Transverse colon (tissue), 4 donors: ENCODE results near the gene MAP4K1.

Experiments used
- POLR2A ChIP-seq: fragments of 450-650 bp; IDR thresholded peaks from one replicate; pipeline ENCODE4 v1.6.1; 2016; ENCODE audit warnings: antibody characterized with exemption, mild to moderate bottlenecking, moderate library complexity
- POLR2AphosphoS5 ChIP-seq, 3 donors: sonication (generic); formaldehyde crosslinking; IDR thresholded peaks; one replicate each; pipeline ENCODE4 v1.6.1; 2016; ENCODE audit warnings: antibody characterized with exemption in 3 of 3
- TF ChIP-seq, protein P1 (sequence below), 5 experiments: fragments of 200-600 bp in 3 of 5; fragments of 450-650 bp in 2 of 5; sonication (generic) in 3 of 5; IDR thresholded peaks; 1 replicate in 2 of 5; 2 replicates in 3 of 5; pipeline ENCODE4 v1.5.1; 2016 to 2017; ENCODE audit warnings: antibody characterized with exemption in 5 of 5, inconsistent platforms in 3 of 5, mild to moderate bottlenecking in 2 of 5, moderate library complexity in 1 of 5

DNA sequence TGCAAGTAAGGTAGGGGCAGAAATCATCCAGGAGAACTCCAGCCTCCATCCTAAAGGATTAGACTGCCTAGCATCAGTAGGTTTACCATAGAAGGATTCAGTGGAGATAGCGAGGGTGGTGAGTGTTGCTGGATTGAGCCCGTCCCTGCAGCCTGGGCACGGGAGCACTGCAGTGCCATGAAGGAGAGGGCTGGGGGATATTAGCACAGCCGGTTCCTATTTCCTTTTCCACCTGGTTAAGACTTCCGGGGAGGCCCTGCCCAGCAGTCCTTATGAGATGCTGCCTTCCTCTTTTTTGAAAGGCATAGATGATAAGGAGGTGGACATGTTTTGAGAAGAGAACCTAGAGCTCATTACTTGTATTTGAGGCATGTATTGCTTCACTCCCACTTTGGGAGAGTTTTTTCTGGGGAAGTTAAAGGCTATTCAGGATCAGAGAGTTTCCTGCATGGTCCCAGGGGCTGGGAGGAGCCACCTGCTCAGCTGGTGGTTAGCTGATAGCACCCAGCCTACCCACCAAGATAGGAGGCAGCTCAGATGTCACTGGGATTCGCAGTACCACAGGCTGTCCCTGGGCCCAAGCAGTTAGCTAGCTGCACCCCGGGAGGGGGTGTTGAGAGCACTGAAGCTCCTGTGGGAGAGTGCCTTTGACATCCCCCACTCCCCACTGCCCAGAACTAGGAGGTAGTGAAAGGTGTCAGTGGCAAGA is 46.9 kb upstream of the MAP4K1 start:
- TF ChIP-seq, protein P1, sequence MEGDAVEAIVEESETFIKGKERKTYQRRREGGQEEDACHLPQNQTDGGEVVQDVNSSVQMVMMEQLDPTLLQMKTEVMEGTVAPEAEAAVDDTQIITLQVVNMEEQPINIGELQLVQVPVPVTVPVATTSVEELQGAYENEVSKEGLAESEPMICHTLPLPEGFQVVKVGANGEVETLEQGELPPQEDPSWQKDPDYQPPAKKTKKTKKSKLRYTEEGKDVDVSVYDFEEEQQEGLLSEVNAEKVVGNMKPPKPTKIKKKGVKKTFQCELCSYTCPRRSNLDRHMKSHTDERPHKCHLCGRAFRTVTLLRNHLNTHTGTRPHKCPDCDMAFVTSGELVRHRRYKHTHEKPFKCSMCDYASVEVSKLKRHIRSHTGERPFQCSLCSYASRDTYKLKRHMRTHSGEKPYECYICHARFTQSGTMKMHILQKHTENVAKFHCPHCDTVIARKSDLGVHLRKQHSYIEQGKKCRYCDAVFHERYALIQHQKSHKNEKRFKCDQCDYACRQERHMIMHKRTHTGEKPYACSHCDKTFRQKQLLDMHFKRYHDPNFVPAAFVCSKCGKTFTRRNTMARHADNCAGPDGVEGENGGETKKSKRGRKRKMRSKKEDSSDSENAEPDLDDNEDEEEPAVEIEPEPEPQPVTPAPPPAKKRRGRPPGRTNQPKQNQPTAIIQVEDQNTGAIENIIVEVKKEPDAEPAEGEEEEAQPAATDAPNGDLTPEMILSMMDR (IDR thresholded peaks at IDR 0.05) = no peak
- TF ChIP-seq POLR2A (no peak), POLR2AphosphoS5 (IDR thresholded peaks at IDR 0.05) (no peak)
